Activated naive CD4-positive, alpha-beta T cell (primary cell): ENCODE measurements around the gene C14orf180.

Source experiments
- DNase-seq, 4 experiments: peaks; one replicate each; lab custom pipeline; 2025; lab: John Stamatoyannopoulos, UW

The C14orf180 gene

DNA sequence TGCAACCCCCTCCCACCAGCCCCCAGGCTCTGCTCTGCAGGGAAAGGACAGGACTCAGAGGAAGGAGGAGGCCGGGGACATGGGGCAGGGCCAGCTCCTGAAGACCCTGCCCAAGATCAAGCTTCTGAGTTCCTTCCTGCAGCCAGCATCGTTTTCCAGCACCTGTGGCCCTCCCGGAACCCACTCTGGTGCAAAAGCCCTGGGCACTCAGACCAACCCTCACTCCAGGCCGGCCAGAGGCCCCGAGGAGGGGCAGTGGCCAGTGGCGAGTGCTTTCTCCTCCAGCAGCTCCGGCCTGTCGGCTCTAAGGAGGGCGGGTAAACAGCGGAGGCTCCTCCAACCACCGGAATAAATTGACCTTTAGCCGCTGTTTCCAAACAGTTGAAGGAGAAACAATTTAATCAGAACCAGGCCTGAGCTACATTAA, 14.2 kb downstream of the C14orf180 start:
- DNase-seq: no peak

DNA sequence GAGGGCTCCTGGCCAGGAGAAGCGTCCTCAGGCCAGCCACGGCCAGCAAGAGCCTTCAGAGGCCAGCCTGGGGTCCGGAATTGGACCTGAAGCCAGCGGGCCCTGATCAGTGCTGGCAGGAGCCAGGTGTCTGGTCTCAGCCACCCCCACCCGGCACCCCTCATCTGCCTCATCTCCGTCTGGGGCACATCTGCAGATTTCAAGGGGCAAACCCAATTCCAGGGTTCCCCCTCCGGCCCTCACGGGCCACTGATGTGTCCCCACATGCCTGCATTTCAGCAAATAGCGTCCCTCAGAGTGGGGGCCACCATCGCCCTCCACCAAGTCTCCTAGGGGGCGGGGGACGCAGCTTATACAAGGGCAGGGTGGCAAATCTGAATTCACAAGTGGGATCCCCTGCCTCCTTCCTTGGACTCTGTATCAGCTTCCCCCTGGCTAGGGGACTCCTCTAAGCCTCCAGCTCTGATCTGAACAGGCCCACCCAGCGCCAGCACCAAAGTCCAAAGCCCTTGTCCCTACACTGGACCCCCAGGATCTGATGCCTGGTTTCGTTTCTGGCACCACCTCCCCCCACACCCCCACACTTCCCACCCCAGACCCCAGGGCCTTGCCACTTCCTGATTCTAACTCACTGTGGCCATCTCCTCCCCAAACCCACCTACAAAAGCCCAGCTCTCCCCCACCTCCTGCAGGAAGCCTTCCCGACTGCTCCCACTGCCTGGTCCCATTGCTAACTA, 14.9 kb downstream of the C14orf180 start:
- DNase-seq: no peak

DNA sequence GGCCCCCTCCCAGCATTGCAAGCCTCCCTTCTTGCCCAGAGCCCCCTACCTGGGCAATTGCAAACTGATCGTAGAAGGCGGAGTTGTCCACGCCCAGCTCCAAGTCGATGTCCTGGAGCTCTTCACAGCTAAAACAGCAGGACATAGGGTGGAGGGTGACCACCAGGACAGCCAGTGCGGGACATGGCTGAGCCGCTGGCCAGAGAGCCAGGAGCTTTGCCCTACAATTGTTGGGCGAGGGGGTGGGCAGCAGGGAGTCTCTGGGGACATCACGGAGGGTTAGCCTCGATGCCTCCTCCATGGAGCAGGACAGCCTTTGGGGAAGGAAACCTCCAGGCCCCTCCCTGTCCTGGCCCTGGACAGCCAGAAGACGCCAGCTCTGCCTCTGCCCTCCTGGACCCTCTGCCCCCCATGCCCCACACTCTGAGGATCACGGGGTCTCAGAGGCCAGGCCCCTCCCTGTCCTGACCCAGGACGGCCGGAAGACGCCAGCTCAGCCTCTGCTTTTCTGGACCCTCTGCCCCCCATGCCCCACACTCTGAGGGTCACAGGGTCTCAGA, 15.6 kb downstream of the C14orf180 start:
- DNase-seq: no peak

DNA sequence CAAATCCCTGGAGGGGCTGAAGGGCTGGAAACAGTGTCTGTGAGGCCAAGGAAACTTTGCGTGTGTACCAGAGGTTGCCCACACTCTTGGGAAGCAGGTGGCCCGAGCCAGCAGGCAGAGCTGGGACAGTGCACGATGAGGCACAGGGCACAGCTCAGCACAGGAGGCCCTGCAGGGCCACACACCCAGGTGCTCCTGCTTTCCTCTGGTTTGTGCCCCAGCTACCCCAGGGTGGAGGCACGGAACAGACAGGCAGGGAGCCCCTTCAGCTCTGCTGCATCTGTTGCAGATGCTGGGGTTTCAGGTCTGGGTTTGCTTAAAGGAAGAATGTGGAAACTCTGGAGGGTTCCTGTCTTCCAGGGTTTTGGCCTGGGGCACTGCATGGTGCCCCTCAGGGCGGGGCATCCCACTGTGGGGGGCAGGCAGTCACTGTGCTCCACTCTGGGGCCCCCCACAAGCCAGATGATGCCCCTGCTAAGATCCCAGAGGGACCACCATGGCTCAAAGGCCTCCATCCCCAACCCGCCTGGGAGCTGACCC, 16.4 kb downstream of the C14orf180 start:
- DNase-seq: no peak

DNA sequence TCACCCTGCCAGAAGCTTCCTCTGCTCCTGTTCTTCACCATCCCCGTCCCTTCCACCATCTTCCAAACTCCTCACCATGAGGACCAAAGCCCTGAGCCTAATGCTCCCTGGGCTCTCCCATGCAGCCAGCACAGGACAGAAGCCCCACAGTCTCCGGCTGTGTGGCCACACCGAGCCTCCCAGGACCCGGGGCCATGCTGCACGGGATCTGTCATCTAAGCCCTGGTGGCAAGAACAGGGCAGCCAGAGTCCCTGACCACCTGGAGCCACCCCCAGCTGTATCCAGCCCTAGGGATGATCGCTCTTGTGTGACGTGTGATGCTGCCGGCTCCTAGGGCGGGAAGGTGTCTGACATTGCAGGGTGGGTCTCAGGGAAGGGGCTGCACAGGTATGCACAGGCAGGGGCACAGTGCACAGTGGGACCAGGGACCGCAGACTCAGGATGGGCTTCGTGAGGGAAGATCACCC, 16.9 kb downstream of the C14orf180 start:
- no peak for DNase-seq

DNA sequence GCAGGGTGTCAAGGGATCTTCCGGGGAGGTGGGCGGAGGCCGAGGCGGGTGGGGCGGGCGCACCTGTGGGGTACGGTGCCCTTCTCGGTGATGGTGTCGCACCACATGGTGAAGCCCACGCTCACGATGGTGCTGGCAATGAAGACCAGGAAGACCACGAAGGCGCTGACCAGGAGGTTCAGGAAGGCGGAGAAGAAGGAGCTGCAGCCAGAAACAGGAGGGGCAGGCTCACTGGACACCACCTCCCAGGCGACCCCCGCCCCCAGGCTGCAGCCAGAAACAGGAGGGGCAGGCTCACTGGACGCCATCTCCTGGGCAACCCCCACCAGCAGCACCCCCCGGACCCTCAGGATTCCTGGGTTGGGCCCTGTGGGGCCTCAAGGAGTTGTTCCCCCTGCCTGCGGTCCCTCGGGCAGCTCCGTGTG, 17.4 kb downstream of the C14orf180 start:
- no peak for DNase-seq

DNA sequence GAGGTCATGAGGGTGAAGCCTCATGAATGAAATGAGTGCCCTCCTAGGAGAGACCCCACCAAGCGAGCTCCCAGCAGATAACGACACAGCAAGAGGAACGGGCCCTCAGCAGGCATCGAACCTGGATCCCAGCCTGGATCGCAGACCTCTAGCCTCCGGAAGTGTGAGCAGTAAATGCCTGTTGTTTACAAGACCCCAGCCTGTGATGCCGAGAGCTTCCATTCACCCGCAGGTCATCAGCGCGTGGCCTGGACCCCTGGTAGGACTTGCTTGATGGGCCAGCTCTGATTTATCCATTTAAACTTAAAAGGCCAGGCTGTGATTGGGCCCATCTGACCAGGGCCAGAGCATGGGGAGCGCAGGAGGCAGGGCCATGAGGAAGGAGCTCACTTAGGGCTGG, 18.0 kb downstream of the C14orf180 start:
- DNase-seq: no peak

DNA sequence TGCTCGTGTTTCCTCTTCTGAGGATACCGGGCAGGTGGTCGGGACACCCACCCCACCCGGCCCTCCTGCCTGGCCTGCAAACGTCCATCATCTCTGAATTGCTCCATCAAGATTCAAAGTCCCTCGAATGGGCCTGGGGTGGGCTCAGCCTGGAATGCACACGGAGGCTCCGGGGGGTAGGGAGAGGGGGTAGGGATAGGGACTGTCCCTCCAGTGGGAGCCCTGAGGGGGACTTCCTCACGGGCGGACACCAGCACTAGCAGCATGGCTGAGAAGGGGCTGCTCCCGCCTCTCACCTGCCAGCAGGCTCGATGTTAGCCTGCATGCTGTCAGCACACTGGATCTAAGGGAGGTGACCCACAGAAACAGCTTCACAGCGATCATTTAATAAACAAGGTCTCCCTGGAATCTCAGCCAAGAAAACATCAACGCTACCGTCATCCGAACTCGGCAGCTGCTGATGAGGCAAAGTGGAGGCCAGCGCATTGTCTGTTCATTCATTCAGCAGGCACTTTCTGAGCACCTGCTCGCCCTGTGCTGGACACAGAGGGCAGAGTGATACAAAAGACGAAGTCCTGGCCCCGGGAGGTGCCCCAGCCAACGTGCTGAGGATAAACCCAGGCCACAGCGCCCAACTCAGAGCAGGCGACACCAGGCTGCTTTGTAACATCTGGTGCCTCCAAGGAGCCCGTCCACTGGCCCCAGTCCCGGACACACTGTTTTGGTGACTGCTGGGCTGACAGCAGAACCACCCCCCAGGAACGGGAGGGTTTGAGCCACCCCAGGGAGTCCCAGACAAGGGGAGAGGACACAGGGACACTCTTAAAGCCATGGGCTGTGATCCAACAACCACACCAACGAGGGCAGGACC, 18.7 kb downstream of the C14orf180 start:
- no peak for DNase-seq

DNA sequence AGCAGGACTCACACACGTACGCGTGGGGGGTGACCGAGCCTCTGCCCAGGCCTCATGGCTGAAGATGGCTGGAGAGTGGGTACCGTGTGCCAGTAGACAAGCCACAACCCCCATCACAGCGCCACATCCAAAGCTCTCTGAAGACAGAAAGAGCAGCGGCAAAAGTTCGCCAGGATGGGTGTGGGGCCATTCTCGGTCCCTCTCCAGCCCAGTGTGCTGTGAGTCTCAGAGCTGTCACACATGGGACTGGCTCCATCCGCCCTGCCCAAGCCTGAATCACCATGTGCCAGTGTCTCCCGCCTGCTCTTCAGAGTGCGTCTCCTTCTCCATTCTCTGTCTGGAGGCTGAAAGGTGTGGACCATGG, 19.3 kb downstream of the C14orf180 start:
- DNase-seq: no peak

DNA sequence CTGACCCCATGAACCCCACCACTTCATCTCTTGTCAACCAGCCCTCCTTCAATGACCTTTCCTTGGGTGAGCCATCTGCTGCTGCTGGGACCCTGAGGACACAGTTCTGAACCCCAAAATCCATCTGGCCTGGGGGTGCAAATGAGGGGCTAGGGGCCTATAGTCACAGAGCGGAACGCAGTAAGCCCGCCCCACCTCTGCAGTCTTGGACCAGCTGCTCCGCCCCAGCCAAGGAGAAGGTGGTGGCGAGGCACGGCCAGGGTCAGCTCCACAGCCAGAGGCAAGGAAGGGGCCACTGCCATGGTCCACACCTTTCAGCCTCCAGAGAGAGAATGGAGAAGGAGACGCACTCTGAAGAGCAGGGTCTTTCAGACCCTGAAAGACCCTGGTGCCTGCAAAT, 19.9 kb downstream of the C14orf180 start:
- no peak for DNase-seq

DNA sequence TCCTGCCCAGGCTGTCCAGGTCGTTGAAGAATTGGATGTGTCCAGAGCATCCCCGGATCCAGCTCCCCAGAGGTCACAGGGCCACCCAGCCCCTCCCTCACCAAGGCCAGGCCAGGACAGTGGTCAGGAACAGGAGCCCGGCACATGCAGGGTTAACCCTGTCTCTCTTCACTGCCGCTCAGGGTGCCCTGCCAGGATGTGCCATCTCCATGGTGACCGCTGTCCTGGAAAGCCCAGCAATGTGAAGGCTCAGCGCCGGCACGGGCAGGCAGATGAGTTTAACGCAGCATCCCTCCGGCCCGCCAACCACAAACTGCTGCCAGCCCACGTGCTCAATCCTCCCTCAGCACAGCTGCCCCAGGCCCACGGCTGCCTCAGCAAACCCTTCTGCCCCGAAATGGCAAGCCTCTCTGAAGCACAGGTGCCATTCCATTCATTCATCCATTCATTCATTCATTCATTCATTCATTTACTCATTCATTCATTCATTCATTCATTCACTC, 20.6 kb downstream of the C14orf180 start:
- DNase-seq: no peak

DNA sequence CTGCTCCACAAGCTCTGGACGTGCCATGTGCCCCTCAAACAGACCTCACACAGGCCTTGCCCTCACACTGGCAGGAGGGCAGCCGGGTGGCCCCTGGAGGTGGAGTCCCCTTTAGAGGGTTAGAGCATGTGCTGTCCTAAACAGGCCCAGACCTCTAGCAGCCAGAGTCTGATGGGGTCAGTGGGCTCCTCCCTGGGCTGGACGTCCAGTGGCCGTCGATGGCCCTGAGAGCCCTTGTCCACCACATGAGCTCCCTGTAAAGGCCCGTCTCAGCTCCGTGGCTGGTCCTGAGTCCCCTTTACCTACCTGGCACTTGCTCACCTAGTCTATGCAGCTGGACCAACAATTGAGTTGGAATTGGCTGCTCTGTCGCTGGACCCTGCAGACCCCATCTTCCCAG, 21.2 kb downstream of the C14orf180 start:
- no peak for DNase-seq

DNA sequence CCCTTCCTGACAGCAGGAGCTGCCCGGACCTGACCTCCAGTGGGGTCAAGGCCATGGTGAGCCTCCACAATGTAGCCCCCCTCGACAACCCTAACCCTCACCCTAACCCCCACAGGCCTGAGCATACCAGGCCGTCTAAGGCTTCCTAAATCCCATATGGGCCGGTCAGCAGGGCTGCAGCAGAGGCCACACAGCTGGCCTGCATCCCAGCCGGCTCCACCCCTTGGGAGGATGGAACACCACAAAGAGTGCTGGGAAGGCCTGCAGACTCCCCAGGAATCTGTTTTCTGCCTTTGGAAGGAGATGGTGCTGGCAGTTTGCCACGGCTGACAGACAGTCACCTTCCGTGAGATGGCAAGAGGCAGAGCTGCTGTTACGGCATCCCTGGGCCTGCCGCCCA, 22.2 kb downstream of the C14orf180 start:
- DNase-seq: no peak

DNA sequence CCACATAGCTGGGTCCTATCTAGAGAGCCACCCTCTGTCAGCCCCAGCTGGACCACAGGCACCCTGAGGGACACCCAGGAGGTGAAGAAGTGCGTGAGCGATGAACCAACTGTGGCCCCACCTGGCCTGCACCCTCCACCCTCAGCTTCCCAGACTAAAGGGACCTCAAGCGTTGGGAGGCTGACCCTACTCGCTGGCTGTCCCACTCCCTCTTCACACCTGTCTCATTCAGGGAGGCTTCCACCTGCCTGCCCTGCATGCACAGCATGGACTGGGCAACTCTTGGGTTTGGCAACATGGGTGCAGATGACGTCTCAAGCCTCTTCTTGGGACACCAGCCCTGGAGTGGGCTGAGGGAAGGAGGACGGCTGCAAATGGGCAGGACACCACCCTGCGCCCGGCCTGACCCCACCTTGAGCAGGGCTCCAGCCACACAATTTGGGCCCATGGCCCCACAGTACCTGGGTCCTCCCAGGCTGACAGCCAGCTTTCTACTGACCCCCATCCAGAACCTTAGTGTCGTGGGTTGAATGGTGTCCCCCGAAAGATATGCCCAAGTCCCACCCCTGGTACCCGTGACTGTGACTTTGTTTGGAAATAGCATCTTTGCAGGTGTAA, 22.9 kb downstream of the C14orf180 start:
- no peak for DNase-seq

DNA sequence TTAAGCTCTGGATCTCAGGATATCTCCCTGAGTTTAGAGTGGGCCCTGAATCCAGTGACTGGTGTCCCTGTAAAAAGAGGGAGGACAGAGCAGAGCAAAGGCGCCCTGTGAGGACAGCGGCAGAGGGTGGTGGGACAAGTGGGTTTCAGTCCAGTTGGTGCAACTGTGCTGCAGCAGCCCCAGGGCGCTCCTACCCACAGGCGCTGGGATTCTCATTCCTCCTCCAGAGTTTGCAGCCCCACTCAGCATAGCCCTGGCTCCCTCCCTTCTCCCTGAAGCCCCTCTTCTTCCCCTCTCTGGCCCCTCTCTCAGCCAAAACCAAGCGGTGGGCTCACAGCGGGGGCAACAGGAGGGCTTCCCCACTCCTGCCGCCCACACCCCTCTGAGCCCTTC, 23.4 kb downstream of the C14orf180 start:
- no peak for DNase-seq

DNA sequence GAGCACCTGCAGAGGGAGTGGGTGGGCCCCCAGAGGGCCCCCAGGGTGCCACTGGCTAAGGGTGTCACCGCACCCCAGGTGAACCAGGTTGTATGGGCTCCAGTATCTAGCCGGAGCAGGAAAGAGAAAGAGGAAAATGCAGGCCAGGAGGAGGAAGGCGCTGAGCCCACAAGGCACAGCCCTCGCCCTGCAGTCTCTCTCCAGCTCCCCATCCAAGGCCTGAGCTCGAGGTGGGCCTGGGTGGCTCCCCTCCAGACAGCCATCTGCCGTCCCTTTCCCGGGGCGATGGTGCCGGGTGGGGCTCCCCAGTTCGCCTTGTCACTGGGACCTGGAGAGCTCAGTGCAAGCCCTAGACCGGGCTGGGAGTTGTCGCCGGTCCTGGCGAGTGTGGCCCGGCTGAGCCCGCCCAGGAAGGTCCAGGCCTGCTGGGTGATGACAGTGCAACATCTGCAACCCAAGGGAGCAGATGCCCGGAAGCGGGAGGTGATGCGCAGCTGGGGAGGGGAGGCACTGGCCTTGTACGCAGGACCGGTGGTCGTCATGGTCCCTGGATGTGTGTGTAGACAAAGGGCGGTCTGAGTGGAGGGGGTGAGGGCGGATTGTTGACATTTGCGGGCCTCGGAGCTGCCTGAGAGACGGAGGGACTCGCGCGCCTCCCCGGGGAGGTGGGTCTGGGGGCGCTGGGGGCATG, 24.3 kb downstream of the C14orf180 start:
- DNase-seq: no peak

DNA sequence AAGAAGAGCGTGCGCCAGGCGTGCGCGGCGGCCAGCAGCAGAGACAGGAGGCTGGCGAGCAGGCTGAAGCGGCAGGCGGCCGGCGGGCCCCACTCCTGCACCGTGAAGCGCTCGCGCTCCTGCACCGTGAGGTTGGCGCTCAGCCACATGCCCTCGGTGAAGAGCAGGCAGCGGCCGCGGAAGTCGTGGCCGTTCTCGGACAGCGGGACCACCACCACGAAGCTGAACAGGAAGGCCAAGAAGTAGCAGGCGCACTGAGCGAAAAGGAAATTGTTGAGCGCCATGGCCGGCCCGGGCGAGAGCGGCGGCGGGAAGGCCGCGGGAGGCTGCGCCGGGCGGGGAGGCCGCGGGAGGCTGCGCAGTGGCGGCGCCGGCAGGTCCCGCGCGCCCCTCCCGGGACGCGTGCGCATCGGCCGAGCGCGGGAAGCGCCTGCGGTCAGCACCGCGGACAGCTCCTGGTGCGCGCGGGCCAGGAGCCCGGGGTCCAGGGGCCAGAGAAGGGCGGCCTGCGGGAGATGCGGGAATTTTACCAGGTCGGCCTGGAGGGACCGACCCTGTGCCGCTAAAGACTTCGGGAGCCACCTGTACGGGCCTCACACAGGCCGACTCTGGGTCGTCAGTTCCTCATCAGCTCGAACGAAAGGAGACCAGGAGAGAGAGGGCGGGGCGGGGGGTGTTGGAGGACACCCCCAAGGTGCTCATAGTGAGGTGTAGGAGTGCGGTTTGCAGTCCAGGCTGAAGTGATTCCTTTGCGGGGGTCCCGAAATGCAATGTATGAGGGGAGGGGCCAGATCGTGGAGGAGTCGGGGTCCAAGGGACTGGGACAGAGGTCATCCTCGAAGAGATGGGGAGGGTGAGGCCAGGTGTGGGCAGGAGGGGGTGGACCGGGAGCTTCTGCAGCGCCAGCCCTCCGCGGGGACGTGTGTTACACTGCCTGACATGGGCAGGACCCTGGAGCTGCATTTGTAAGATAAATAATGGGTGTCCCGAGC, 25.2 kb downstream of the C14orf180 start, which contains the start of gene TMEM179:
Gene TMEM179, minus strand, starts transcription at position 315 of the 992 bp plus-strand sequence. Its CDS starts 31 bp downstream, at position 284.
- DNase-seq: no peak

DNA sequence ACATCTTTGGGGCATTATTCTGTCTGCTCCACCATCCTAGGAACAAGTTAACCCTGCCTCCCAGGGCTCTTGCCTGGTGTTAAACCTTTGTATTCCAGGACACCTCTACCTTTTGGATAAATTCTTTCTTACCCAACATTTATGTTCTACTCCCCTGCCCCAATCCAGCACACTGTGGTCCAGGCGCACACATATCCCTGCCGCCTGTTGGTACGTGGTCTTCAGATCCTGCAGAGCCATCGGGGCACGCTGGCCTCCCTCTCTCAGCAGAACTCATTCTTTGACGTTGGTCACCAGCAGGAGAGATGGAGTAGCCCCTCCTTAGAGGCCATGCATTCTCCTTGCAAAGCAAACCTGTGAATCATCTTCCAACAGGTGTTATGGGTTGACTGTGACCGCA, 30.1 kb downstream of the C14orf180 start:
- no peak for DNase-seq

DNA sequence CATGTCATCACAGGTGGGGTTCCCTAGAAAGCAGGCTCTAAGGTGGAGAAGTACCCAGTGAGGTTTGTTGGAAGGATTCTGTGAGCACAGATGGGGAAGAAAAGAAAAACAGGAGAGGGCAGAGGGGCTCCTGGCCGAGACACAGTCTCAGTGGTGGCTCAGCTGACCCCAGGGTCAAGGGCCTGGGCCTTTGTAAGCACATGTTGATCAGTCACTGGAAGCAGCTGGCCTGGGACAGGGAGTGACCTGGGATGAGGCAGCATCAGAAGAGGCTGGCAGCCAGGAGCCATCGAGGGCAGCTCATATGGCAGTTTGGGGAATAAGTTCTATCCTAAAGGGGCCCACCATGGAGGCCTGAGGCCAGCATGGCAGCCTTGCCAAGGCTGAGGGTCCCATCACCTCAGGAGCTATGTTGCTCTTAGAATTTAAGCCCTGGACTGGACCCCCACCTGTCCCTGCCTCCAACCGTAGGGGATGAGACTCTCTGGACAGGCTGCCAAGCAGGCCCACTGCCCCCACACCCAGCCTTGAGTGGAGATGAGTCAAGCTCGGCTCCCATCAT, 31.3 kb downstream of the C14orf180 start:
- no peak for DNase-seq

DNA sequence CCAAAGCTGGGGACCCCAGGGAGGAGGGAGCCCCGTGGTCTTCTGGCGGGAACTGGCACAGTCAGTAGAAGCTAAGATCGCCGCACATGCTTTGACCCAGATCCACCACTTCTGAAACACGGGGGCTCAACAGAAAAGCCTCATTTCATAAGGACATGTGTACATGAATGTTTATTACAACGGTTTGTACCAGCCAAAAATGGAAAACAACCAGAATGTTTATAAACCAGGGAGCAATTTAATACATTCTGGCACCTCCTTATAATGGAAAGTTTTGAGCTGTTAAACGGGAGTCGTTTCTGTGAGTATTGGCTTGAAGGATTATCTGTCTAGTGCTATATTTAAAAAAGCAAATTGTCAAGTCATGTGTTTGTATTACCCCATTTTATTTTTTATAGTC, 32.3 kb downstream of the C14orf180 start:
- no peak for DNase-seq
